Endometrial microvascular endothelial cells (primary cell): ENCODE measurements around the gene RBM39. TPM values are rescaled to one million over a fixed set of nuclear protein-coding genes. Genes with fewer than 3 reads are reported as not detected.
"Not testable (repeated sequence)": the region's sequence is repeated elsewhere in the genome, so short reads cannot be mapped to it uniquely, and the experiment has no call there.

Experiments used
- in situ Hi-C: cut with HindIII; loops from 2 replicates; pipeline ENCODE4 v1.10.0; 2017; ENCODE audit warnings: low sequenced_read_pairs, low pct_unique_long_range_greater_than_20kb; ENCODE audit errors: inconsistent ontology term
- total RNA-seq: library from RNA; depleted of rRNA; stranded (reverse); fragments of >200 nt; gene quantifications from one replicate; pipeline ENCODE4 v1.2.3, GENCODE V29; 2015; ENCODE audit errors: inconsistent ontology term

The RBM39 gene
- total RNA-seq, 1 donor from 2014 or later, result 144 TPM

GRCh38 chr20:35761548-35761947, 19.5 kb upstream of the RBM39 start:
- in situ Hi-C loops, result not testable (repeated sequence)

GRCh38 chr20:35757098-35757705, 15.1 kb upstream of the RBM39 start:
- in situ Hi-C loops, result no loop called here

GRCh38 chr20:35756404-35756803, 14.3 kb upstream of the RBM39 start:
- in situ Hi-C loops, result no loop called here

GRCh38 chr20:35750611-35751010, 8.6 kb upstream of the RBM39 start:
- in situ Hi-C loops, result no loop called here

- in situ Hi-C loops, result not testable (repeated sequence)
Observed at GRCh38 chr20:35744492-35744841, 2.4 kb upstream of the RBM39 start.

GRCh38 chr20:35743693-35744491, 1.8 kb upstream of the RBM39 start:
- in situ Hi-C loops, result no loop called here

- in situ Hi-C loops, result no loop called here
Observed at GRCh38 chr20:35742741-35743523, 872 bp upstream of the RBM39 start.

- in situ Hi-C loops, result loop anchor here (10.0 kb wide), 1 partner anchor 145 kb away; no protein-coding TSS in a partner anchor
Observed at GRCh38 chr20:35739294-35740163, 2.5 kb downstream of the RBM39 start.

- in situ Hi-C loops, result loop anchor here (10.0 kb wide), 1 partner anchor 146 kb away; no protein-coding TSS in a partner anchor
Observed at GRCh38 chr20:35738410-35739179, 3.5 kb downstream of the RBM39 start.

- in situ Hi-C loops, result loop anchor here (10.0 kb wide), 1 partner anchor 147 kb away; no protein-coding TSS in a partner anchor
Observed at GRCh38 chr20:35737865-35738333, 4.2 kb downstream of the RBM39 start.

GRCh38 chr20:35735826-35736470, 6.1 kb downstream of the RBM39 start:
- in situ Hi-C loops, result loop anchor here (10.0 kb wide), 1 partner anchor 149 kb away; no protein-coding TSS in a partner anchor

- in situ Hi-C loops, result loop anchor here (10.0 kb wide), 1 partner anchor 150 kb away; no protein-coding TSS in a partner anchor
Observed at GRCh38 chr20:35734777-35735649, 7.0 kb downstream of the RBM39 start.

GRCh38 chr20:35734374-35734773, 7.7 kb downstream of the RBM39 start:
- in situ Hi-C loops, result loop anchor here (10.0 kb wide), 1 partner anchor 150 kb away; no protein-coding TSS in a partner anchor

GRCh38 chr20:35732644-35732982, 9.4 kb downstream of the RBM39 start:
- in situ Hi-C loops, result loop anchor here (10.0 kb wide), 1 partner anchor 152 kb away; no protein-coding TSS in a partner anchor

- in situ Hi-C loops, result loop anchor here (10.0 kb wide), 1 partner anchor 153 kb away; no protein-coding TSS in a partner anchor
Observed at GRCh38 chr20:35731862-35732643, 10.0 kb downstream of the RBM39 start.

- in situ Hi-C loops, result loop anchor here (10.0 kb wide), 1 partner anchor 153 kb away; no protein-coding TSS in a partner anchor
Observed at GRCh38 chr20:35731469-35731788, 10.6 kb downstream of the RBM39 start.
